GM21390 (cell line): ENCODE measurements around the gene SUSD1.

Source experiments
- ATAC-seq: cut with Tn5 transposase; IDR thresholded peaks from one replicate; pipeline ENCODE4 v1.9.1; 2021; ENCODE audit not compliant: unreplicated experiment

Gene SUSD1

GRCh38 chr9:112072721-112073638 is 102.1 kb downstream of the SUSD1 start:
- no peak for ATAC-seq

GRCh38 chr9:112069318-112070169 is 105.6 kb downstream of the SUSD1 start:
- ATAC-seq = peak; percentile 65

- no peak for ATAC-seq
These were observed 109.1 kb downstream of the SUSD1 start for GRCh38 chr9:112065806-112066606.

DNA sequence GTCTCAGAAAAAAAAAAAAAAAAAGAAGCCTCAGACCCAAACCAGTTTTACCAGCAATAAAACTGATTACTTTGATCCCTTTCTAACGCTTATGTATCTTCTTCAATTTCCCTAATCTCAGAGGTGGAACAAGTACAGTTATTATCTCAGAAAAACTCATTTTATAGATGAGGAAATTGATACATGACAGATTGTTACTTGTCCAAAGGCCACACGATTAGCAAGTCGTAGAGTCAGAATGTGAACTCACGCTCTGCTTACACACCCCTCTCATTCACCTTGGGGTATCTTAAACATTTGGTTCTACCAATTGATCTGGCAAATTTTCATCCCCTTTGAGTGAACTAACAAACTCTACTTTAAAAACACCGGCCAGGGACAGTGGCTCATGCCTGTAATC is 110.2 kb downstream of the SUSD1 start:
- no peak for ATAC-seq

GRCh38 chr9:112063586-112063985 is 111.5 kb downstream of the SUSD1 start:
- ATAC-seq = no peak

GRCh38 chr9:112063151-112063550 is 111.9 kb downstream of the SUSD1 start:
- no peak for ATAC-seq

DNA sequence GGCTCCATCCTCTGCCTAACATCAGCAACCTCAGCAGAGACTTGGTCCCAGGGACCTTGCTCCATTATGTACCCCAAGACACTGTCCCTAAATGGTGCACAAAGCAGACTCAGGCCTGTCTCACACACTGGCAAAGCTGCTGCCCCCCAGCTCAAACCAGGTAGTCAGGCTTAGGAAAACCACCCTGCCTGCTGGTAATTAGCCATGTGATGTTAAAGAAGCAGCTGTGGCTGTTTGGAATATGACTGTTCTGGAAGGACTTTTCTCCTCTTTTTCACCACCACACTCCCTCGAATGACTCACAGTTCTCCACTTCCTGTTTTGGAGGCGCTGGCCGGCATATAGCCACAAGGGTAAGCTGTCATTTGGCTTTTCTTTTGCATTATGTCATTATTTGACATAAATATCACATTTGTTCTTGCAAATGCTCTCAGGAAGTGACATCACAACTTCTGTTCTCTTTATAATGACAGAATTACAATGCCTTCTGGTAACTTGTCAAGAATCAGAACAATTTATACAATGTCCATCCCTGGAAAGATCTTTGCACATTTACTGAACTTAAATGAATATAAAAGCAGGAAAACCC is 113.9 kb downstream of the SUSD1 start:
- peak; percentile 89 for ATAC-seq

DNA sequence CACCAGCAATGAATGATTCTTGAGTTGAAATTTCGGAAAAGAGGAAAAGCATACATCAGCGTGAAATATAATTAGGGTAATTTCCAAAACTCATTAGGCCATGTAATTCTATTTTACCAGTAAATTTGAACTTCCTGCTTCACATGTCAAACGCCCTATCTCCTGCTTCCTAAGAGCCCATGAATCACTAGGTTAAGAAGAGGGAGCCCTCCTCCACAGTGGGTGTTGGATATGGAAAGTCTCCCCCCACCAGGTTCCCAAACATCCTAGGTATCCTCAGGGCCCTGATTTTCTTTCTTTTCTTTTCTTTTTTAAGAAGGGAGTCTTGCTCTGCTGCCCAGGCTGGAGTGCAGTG is 115.2 kb downstream of the SUSD1 start:
- ATAC-seq = no peak

GRCh38 chr9:112059145-112059965 is 115.7 kb downstream of the SUSD1 start:
- ATAC-seq = no peak

DNA sequence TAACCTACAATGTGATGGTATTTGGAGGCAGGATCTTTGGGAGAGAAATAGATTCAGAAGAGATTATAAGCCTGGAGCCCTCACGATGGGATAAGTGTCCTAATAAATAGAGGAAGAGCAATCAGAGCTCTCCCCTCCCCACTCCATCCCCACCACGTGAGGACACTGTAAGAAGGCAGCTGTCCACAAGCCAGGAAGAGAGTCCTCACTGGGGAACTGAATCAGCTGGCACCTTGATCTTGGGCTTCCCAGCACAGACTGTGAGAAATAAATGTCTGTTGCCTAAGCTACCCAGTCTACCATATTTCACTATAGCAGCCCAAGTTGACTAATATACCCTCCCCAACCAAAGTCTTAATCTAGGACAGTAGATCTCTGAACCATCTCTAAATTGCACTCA is 118.1 kb downstream of the SUSD1 start:
- ATAC-seq = no peak

DNA sequence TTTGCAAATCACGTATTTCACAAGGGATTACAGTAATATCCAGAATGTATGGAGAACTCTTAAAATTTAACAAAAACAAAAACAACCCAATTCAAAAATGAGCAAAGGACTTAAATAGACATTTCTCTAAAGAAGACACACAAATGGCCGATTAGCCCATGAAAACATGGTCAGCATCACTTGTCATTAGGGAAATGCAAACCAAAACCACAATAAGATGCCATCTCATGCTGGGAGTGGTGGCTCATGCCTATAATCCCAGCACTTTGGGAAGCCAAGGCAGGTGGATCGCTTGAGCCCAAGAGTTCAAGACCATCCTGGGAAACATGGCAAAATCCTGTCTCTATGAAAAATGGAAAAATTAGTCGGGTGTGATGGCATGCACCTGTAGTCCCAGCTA is 120.2 kb downstream of the SUSD1 start:
- ATAC-seq = no peak

- ATAC-seq = peak; percentile 86
These were observed 123.3 kb downstream of the SUSD1 start for GRCh38 chr9:112051812-112052211.

DNA sequence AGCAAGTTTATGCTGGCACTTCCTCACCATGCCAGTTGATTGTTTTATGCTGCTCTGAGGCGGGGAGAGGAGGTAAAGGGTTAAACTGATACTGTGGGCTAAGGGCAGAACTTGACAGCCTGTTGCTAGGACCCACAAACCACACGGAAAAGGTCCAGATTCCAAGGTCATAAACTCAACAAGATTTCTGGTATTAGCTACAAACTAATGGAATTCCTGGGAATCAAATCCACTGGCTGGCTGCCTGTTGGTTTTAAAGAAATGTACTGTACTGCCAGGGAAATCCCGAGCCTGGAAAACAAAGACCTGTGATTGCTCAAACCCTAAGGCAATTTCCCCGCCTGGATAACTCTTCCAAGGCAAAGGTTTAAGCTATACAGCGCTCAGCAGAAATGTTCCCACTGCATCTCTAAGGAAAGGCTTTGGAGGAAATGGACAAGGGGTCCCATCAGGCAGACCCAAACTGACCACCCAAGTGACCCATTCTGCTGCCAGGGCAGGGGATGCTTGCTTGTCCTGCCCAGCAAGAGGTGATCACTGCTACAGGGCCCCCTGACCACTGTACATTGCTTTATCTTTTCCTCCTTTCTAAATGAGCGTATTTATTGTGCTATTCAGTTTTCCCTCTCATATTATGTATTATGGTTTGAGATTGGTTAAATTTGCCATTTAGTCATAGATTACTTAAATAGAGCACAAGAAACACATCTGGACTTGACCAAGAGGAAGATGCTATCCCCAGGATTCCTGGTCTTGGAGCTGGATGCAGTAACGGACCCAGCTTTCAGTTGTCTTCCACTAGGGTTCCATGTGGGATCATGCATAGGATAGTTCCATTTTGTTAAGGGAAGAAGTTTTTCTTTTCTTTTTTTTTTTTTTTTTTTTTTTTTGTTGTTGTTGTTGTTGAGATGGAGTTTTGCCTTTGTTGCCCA is 124.3 kb downstream of the SUSD1 start:
- ATAC-seq = no peak

DNA sequence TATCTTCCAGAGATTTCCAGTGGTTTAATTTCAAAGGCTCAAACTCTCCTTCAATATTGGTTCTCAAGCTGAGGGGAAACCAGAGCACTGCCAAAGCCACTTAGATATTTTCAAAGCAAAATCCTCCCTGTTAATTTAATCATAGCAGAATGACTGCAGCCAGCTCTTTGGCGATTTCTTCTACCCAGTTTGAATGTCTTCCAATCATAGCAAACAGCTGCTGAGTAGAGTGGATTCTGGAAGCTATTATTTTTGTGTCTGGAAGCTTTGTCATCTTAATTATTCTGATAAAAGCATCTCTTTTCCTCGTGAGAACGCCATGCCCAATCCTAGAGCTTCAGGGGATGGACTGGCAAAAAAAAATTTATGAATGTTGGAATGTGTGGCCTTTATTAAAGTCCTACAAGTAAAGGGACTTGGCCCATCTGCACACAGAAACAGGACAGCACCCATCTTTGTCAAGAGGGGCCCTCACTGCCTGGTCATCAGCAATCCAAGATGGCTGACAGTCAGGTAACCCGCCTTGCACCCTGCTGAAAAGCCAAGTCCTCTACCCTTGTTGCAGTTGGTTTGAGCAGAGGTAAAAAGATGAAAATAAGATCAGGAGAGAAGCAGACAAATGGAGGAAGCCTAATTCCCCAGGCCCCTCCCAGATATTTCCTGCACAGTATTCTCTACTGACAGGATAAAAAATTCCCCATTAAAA is 125.1 kb downstream of the SUSD1 start:
- no peak for ATAC-seq

GRCh38 chr9:112048924-112049691 is 126.0 kb downstream of the SUSD1 start:
- ATAC-seq = no peak

GRCh38 chr9:112047538-112048066 is 127.5 kb downstream of the SUSD1 start:
- ATAC-seq = no peak

GRCh38 chr9:112046181-112046580 is 128.9 kb downstream of the SUSD1 start:
- ATAC-seq = no peak
